ENCODE data around the gene FSTL5. TPM values are rescaled to one million over a fixed set of nuclear protein-coding genes. Genes with fewer than 3 reads are reported as not detected.
"Not testable (repeated sequence)": the region's sequence is repeated elsewhere in the genome, so short reads cannot be mapped to it uniquely, and the experiment has no call there.

FSTL5 gene
- total and polyA plus RNA-seq, 9 of the 15 experiments (the other 6 are each of a cell fraction or from before 2014, with no cell fraction given), result 0.09 to 3.1 (median 0.50) TPM; not detected in 1

DNA sequence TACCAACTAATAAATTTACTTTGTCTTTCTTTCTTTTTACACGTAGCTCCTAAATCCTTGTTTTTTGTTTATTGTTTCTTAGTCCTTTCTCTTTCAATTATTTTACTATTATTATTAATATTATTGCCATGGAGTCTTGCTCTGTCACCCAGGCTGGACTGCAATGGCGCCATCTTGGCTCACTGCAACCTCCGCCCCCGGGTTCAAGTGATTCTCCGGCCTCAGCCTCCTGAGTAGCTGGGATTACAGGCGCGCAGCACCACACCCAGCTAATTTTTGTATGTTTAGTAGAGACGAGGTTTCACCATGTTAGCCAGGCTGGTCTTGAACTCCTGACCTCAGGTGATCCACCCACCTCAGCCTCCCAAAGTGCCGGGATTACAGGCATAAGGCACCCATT lies 405.4 kb downstream of the FSTL5 start:
- ATAC-seq; in situ Hi-C loops (cut with MboI); H3K27ac ChIP-seq (ENCODE audit: extremely low read depth, low read depth, low read length); H3K36me3 ChIP-seq (ENCODE audit: control insufficient read depth, insufficient read depth, low read length); H3K4me3 ChIP-seq; H3K9ac ChIP-seq (ENCODE audit: insufficient read depth in 1 of 2, low read depth in 2 of 2, low read length in 2 of 2); H2AFZ ChIP-seq (ENCODE audit: low read depth, low read length); POLR2A ChIA-PET; DNase-seq (ENCODE audit: extremely low read depth in 1 of 4, low spot score in 3 of 4); H3K27me3 ChIP-seq (ENCODE audit: control insufficient read depth in 2 of 2, insufficient read depth in 2 of 2, low read length in 2 of 2); H3K79me2 ChIP-seq (ENCODE audit: control insufficient read depth, insufficient read depth, low read length); H3K9me1 ChIP-seq (ENCODE audit: control insufficient read depth, insufficient read depth, low read length); intact Hi-C loops (cut with micrococcal nuclease); FAIRE-seq; H3K9me3 ChIP-seq (replicated peaks; ENCODE audit: control insufficient read depth, insufficient read depth, low read depth, low read length); H3K4me1 ChIP-seq (replicated peaks in 1 of 2; ENCODE audit: control insufficient read depth in 2 of 2, insufficient read depth in 2 of 2, low read length in 2 of 2); CTCF ChIA-PET (ENCODE audit: low intra/inter-chr PET ratio); H4K20me1 ChIP-seq (replicated peaks; ENCODE audit: control insufficient read depth, insufficient read depth, low read length); H3K4me2 ChIP-seq (ENCODE audit: insufficient read depth, low read length); BruUV-seq (replicated peaks): not testable (repeated sequence)
- 0% methylated on average over 5 of the region's 9 CpGs for WGBS (ENCODE audit: insufficient coverage, low coverage, missing lambda C conversion rate)

DNA sequence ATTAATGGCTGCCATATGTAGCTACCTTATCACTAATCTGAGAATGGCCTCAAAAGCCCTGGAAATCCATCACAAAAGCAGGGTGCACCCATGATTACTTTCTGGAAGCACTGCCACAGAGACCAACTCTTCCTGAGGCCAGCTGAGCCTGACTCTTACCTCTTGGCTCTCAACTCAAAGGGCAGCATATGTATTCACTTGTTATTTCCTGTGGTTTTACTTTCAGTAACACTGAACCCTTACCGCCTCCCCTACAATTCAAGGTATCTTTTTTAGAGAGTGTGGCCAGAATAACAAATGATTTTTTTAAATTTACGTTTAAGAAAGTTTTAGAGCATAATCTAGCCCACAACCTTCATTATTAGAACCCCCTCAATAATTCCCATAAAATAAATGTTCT lies 434.9 kb downstream of the FSTL5 start:
- H3K9me3 ChIP-seq (replicated peaks; ENCODE audit: control insufficient read depth, insufficient read depth, low read depth, low read length), result no peaks in the 10 kb centered on the region
- no peak overlapping the region for H3K4me3 ChIP-seq
- POLR2A ChIA-PET, result no interaction called here
- H3K9ac ChIP-seq (ENCODE audit: insufficient read depth in 1 of 2, low read depth in 2 of 2, low read length in 2 of 2), result no peak overlapping the region
- WGBS (ENCODE audit: insufficient coverage, low coverage, missing lambda C conversion rate), result no CpG with 5 or more reads among the region's 2 CpGs
- no peaks in the 10 kb centered on the region for H3K4me1 ChIP-seq (replicated peaks in 1 of 2; ENCODE audit: control insufficient read depth in 2 of 2, insufficient read depth in 2 of 2, low read length in 2 of 2)
- H3K36me3 ChIP-seq (ENCODE audit: control insufficient read depth, insufficient read depth, low read length), result no peaks in the 10 kb centered on the region
- H3K27ac ChIP-seq (ENCODE audit: extremely low read depth, low read depth, low read length), result no peak overlapping the region
- H3K4me2 ChIP-seq (ENCODE audit: insufficient read depth, low read length), result no peak overlapping the region
- H3K79me2 ChIP-seq (ENCODE audit: control insufficient read depth, insufficient read depth, low read length), result no peaks in the 10 kb centered on the region
- intact Hi-C loops (cut with micrococcal nuclease), result no loop called here
- ATAC-seq (no peak), DNase-seq (ENCODE audit: extremely low read depth in 1 of 4, low spot score in 3 of 4) (no peak), FAIRE-seq (no peak)
- no peaks in the 10 kb centered on the region for H3K9me1 ChIP-seq (ENCODE audit: control insufficient read depth, insufficient read depth, low read length)
- no peaks in the 10 kb centered on the region for H3K27me3 ChIP-seq (ENCODE audit: control insufficient read depth in 2 of 2, insufficient read depth in 2 of 2, low read length in 2 of 2)
- in situ Hi-C loops (cut with MboI), result no loop called here
- CTCF ChIA-PET (ENCODE audit: low intra/inter-chr PET ratio), result no interaction called here
- H4K20me1 ChIP-seq (replicated peaks; ENCODE audit: control insufficient read depth, insufficient read depth, low read length), result no peaks in the 10 kb centered on the region
- TF ChIP-seq, protein P1, sequence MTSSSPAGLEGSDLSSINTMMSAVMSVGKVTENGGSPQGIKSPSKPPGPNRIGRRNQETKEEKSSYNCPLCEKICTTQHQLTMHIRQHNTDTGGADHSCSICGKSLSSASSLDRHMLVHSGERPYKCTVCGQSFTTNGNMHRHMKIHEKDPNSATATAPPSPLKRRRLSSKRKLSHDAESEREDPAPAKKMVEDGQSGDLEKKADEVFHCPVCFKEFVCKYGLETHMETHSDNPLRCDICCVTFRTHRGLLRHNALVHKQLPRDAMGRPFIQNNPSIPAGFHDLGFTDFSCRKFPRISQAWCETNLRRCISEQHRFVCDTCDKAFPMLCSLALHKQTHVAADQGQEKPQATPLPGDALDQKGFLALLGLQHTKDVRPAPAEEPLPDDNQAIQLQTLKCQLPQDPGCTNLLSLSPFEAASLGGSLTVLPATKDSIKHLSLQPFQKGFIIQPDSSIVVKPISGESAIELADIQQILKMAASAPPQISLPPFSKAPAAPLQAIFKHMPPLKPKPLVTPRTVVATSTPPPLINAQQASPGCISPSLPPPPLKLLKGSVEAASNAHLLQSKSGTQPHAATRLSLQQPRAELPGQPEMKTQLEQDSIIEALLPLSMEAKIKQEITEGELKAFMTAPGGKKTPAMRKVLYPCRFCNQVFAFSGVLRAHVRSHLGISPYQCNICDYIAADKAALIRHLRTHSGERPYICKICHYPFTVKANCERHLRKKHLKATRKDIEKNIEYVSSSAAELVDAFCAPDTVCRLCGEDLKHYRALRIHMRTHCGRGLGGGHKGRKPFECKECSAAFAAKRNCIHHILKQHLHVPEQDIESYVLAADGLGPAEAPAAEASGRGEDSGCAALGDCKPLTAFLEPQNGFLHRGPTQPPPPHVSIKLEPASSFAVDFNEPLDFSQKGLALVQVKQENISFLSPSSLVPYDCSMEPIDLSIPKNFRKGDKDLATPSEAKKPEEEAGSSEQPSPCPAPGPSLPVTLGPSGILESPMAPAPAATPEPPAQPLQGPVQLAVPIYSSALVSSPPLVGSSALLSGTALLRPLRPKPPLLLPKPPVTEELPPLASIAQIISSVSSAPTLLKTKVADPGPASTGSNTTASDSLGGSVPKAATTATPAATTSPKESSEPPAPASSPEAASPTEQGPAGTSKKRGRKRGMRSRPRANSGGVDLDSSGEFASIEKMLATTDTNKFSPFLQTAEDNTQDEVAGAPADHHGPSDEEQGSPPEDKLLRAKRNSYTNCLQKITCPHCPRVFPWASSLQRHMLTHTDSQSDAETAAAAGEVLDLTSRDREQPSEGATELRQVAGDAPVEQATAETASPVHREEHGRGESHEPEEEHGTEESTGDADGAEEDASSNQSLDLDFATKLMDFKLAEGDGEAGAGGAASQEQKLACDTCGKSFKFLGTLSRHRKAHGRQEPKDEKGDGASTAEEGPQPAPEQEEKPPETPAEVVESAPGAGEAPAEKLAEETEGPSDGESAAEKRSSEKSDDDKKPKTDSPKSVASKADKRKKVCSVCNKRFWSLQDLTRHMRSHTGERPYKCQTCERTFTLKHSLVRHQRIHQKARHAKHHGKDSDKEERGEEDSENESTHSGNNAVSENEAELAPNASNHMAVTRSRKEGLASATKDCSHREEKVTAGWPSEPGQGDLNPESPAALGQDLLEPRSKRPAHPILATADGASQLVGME (CRISPR knock-in tag; IDR thresholded peaks at IDR 0.05), result no peak
- H2AFZ ChIP-seq (ENCODE audit: low read depth, low read length), result no peak overlapping the region
- no TSS peak for BruUV-seq (replicated peaks)
